GM21390 (cell line): Measurements from ENCODE around the gene MYORG.
"Not testable (repeated sequence)": the region's sequence is repeated elsewhere in the genome, so short reads cannot be mapped to it uniquely, and the experiment has no call there.

Experiments
- ATAC-seq: cut with Tn5 transposase; IDR thresholded peaks from one replicate; pipeline ENCODE4 v1.9.1; 2021; ENCODE audit not compliant: unreplicated experiment

Gene MYORG

GRCh38 chr9:34370335-34370969, 6.2 kb downstream of the MYORG start:
- ATAC-seq: no peak

GRCh38 chr9:34369636-34370035, 7.1 kb downstream of the MYORG start:
- no peak for ATAC-seq

GRCh38 chr9:34368796-34369195, 7.9 kb downstream of the MYORG start:
- not testable (repeated sequence) for ATAC-seq

GRCh38 chr9:34367751-34368410, 8.8 kb downstream of the MYORG start:
- ATAC-seq: not testable (repeated sequence)

GRCh38 chr9:34366365-34366764, 10.3 kb downstream of the MYORG start:
- no peak for ATAC-seq

GRCh38 chr9:34365282-34365681, 11.4 kb downstream of the MYORG start:
- no peak for ATAC-seq

- ATAC-seq: no peak
Observed at GRCh38 chr9:34363619-34364351, 12.9 kb downstream of the MYORG start.

- ATAC-seq: no peak
Observed at GRCh38 chr9:34362614-34363214, 14.0 kb downstream of the MYORG start.

- ATAC-seq: not testable (repeated sequence)
Observed at GRCh38 chr9:34352957-34353356, 23.7 kb downstream of the MYORG start.

- not testable (repeated sequence) for ATAC-seq
Observed at GRCh38 chr9:34352122-34352652, 24.5 kb downstream of the MYORG start.

- no peak for ATAC-seq
Observed at GRCh38 chr9:34349324-34349723, 27.4 kb downstream of the MYORG start.

GRCh38 chr9:34347800-34348158, 28.9 kb downstream of the MYORG start:
- no peak for ATAC-seq

- ATAC-seq: no peak
Observed at GRCh38 chr9:34346873-34347799, 29.6 kb downstream of the MYORG start.

GRCh38 chr9:34343605-34344004, 33.1 kb downstream of the MYORG start:
- no peak for ATAC-seq

GRCh38 chr9:34343090-34343489, 33.6 kb downstream of the MYORG start:
- no peak for ATAC-seq

GRCh38 chr9:34341659-34342295, 34.9 kb downstream of the MYORG start:
- no peak for ATAC-seq

GRCh38 chr9:34338665-34339385, 37.9 kb downstream of the MYORG start:
- no peak for ATAC-seq

- ATAC-seq: not testable (repeated sequence)
Observed at GRCh38 chr9:34338079-34338478, 38.6 kb downstream of the MYORG start.

- no peak for ATAC-seq
Observed at GRCh38 chr9:34337403-34337802, 39.3 kb downstream of the MYORG start.
